Embryonic facial prominence (tissue), 1 donor: ENCODE results near the gene ZNF423.

Experiments
- DNase-seq: peaks from one replicate; pipeline ENCODE4 v3.0.0-alpha.2; 2016; ENCODE audit errors: extremely low spot score

ZNF423 gene

GRCh38 chr16:49558451-49558850 lies 297.5 kb downstream of the ZNF423 start:
- DNase-seq = no peak

GRCh38 chr16:49556606-49557446 lies 299.1 kb downstream of the ZNF423 start:
- peak; percentile 69 for DNase-seq

DNA sequence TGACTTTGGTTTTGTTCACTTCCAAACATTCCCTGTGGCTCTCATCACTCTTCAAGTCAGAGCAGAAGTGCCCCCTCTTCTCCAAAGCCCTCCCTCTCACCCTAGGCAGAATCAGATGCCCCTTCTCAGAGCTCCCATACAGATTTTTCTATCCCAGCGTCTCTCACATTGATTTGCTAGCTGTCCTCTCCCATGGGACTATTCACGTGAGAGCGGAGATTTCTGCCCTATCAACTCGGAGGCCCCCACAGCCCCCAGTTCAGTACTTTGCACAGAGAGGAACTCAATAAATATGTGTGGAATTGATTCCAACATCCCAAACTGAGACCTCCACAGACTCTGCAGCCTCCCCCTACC lies 299.7 kb downstream of the ZNF423 start:
- DNase-seq = no peak

DNA sequence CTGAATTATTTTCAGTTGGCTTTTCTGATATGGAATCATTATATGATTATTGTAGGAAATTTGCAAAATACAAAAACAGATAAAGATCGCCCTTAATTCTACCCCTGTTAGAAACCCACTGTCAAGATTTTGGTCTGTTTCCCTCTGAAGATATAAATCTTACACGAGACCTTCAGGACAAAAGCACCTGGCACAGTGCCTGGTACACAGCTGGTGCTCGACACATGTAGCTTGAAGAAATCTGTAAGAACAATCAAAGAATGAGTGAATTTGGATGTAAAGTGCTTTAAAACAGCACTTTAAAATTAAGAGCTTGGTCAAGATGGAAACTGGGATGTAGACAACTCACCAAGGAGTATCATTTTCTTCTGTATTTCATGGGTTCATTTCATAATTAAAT lies 301.2 kb downstream of the ZNF423 start:
- no peak for DNase-seq

- DNase-seq = no peak
Measured at GRCh38 chr16:49552313-49552928, 303.5 kb downstream of the ZNF423 start.

GRCh38 chr16:49550666-49551065 lies 305.2 kb downstream of the ZNF423 start:
- no peak for DNase-seq

GRCh38 chr16:49550140-49550539 lies 305.8 kb downstream of the ZNF423 start:
- no peak for DNase-seq

DNA sequence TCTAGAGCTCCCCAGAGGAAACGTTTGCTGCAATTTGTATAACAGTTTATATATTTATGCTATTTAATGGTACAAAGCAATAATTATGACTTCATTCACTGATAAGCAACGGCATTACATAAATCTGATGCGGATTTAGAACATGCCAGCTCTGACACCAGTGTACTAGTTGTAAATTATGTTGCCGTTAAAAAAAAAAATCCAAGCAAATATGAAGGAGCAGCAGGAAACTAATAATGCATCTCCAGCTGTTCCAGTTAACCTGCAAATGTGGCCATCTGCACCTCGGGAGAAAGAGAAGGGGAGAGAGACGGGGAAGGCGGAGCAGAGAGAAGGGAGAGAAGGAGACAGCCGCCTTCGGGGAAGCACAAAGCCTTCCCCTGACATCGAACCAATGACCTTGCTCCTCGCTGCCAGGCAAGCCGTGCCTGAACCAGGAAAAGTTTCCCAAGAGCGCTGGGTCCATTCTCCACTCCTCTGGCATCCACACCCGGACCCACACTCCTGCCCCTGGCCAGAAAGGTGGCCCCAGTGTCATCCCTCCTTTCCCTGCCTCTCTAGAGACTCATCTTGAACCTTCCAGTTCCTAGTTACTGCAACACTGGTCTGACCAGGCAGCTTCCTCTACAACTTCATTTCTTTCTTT lies 307.5 kb downstream of the ZNF423 start:
- no peak for DNase-seq

GRCh38 chr16:49547448-49547847 lies 308.5 kb downstream of the ZNF423 start:
- no peak for DNase-seq

DNA sequence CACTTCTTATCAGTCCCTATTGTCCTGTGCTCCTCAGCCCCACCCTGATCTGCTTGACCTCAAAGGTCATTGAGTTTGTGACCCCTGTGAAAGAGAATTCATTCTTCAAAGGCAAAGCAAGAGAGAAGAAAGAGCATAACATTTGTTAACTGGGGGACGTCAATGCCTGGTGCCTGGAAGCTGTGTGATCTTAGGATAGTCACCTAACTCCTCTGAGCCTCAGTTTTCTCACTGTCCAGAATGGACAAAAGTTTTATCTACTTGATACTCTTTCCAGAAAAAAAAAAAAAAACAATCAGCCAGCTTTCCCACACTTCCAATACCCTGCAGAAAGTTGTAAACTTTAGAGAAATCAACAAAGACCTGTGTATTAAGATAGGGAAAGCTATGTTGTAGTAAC lies 309.2 kb downstream of the ZNF423 start:
- DNase-seq = no peak

DNA sequence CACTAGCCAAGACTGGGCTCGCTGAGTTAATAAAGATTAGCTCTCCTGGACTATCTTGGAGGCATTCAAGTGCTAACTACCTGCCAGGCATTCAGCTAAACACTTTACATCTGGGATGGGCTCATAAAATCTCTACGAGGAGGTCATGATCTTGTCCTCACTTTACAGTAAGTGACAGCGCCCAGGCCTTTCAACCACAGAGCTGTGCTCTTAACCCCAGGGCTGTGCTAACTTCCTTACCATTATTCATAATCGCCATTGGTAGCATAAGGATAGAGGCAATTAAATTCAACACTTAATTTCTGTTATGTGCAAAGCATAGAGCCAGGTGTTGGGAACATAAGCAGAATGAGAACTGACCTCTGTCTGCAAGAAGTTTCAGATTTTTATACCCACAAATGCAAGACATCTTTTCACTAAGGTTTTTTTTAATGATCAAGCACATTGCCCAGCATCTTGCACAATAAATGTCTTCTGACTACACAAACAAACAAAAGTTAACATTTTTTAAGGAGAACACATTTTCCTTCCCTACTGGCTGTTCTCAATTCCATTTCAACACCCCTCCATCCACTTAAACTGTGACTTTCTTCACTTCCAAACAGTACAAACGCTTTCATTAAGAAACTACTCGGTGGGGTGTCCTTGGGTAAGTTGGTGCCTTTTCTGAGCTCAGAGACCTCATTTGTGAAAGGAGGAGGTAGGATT lies 310.0 kb downstream of the ZNF423 start:
- DNase-seq = no peak

DNA sequence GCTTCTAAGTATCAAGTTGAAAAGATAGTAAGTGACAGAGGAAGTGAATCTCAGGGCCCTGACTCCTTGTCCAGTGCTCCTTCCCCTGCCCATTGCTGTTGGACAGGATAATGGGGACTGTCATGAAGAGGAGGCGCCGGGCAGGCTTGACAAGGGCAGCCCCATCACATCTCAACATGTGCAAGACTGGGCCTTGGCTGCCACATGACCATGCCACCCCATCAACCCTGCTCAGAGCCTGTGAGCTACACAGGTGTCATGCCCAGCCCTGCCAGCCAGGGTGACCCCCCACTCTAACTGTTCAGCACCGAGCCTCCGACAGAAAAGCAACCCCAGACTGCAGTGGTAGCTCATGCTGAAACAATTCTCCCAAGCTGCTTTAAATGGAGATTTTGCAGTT lies 310.7 kb downstream of the ZNF423 start:
- DNase-seq = no peak

GRCh38 chr16:49544828-49545227 lies 311.1 kb downstream of the ZNF423 start:
- no peak for DNase-seq

- DNase-seq = no peak
Measured at GRCh38 chr16:49543631-49543946, 312.3 kb downstream of the ZNF423 start.

DNA sequence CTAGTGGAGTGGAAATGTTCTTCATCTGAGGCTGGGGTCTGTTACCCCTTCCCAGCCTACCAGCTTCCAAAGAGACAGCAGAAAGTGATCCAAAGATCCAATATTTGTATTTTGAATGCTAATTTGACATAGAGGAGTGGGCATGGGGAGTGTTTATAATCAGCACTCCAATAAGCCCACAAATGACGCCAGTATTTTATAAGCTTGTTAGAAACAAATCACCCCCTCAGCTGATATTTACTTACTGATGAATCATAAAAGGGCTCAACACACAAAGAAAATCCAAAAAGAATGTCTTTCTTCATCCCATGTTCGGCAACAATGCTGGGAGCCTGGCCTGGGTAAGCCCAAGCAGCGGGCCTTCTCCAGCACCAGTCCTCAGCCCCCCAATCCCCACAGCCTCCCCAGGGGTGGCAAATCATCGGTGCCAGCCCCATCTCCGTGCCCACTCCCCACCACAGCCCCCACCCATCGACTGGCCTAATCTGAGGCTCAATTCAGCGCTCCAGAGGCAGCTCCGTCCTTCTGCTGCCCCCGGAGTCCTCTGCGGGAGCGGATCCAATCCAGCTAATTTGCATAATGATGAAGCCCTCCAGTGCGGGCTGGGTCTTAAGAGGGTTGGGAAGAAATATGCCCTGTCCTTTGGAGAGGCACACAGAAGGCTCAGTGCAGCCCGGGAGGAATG lies 312.8 kb downstream of the ZNF423 start:
- no peak for DNase-seq

DNA sequence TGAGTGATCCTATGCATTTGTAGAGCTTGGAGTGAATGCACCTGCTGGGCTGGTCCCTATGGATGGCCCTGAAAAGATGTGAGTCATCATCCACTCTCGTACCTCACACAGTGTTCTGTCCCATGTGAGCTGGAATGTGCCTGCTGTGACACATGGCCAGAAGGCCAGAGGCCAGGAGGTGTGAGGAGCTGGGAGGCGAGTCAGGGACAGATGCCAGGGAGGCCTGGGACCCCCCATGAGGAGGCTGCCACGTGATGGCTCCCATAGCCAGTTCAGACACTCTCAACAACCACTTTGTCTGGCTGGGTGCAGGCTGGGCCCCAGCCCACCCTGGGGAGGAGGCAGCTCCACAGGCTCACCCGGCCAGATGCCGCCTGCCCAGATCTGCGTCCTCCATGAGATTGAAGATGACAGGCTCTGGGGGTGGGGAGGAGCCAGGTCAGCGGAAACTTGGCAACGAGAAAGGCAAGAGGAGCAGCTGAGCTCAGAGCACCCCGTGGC lies 313.5 kb downstream of the ZNF423 start:
- no peak for DNase-seq

DNA sequence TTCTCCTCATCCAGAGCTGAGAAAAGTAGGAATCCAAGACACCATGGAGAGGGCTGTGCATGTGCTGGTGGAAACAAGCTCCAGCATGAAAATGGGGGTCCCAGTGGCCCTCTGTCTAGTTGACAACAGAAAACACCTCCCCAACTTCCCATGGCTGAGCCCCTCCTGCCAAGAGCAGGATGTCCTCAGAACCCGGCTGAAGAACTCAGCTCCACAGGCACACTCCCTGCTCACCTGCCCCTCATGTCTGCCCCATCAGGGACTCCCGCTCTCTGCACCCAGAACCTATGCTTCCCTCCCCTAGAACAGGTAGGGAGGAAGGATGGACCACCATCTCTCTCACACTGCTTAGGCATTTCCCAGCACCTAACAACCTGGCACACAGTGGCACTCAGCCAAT lies 315.1 kb downstream of the ZNF423 start:
- DNase-seq = no peak

GRCh38 chr16:49539758-49540157 lies 316.2 kb downstream of the ZNF423 start:
- DNase-seq = no peak

- DNase-seq = no peak
Measured at GRCh38 chr16:49537924-49538459, 317.9 kb downstream of the ZNF423 start.

- no peak for DNase-seq
Measured at GRCh38 chr16:49534901-49535610, 320.9 kb downstream of the ZNF423 start.

GRCh38 chr16:49533422-49533821 lies 322.5 kb downstream of the ZNF423 start:
- DNase-seq = no peak
